A673 (cell line): Measurements from ENCODE around the gene FARP1. TPM values are rescaled to one million over a fixed set of nuclear protein-coding genes. Genes with fewer than 3 reads are reported as not detected.

ENCODE experiments used
- BruUV-seq: library from RNA; stranded (reverse); fragments of 400-500 nt; replicated peaks from 2 replicates; lab custom pipeline; 2021; lab: Mats Ljungman, UMichigan
- CTCF ChIA-PET: fragments of 300-600 bp; sonication (Branson Sonifier 250); formaldehyde crosslinking; loops from one replicate; lab custom pipeline; 2022; ENCODE audit warnings: antibody characterized with exemption; lab: Charles Lee
- POLR2A ChIA-PET: fragments of 300-600 bp; sonication (Branson Sonifier 250); formaldehyde crosslinking; loops from one replicate; lab custom pipeline; 2022; ENCODE audit warnings: antibody characterized with exemption; ENCODE audit not compliant: low non-redundant PET; lab: Charles Lee
- DNase-seq: peaks from one replicate; pipeline ENCODE4 v3.0.0-alpha.2; 2015; ENCODE audit warnings: low spot score
- H3K27ac ChIP-seq: fragments of 200-600 bp; sonication (generic); 2 replicates; pipeline ENCODE4 v1.5.1; 2016; ENCODE audit warnings: mixed run types, low read depth, mild to moderate bottlenecking, mixed read lengths, antibody characterized with exemption, low read length; ENCODE audit not compliant: poor library complexity, severe bottlenecking
- H3K27me3 ChIP-seq: fragments of 200-600 bp; sonication (generic); replicated peaks from 2 replicates; pipeline ENCODE4 v1.6.1; 2017; ENCODE audit warnings: mixed run types, low read depth, mild to moderate bottlenecking, mixed read lengths, antibody characterized with exemption, low read length; ENCODE audit not compliant: insufficient read depth, poor library complexity
- H3K36me3 ChIP-seq: fragments of 200-600 bp; sonication (generic); 2 replicates; pipeline ENCODE4 v1.6.1; 2016; ENCODE audit warnings: mixed run types, mild to moderate bottlenecking, mixed read lengths, antibody characterized with exemption, low read length; ENCODE audit not compliant: insufficient read depth, poor library complexity, severe bottlenecking
- H3K4me1 ChIP-seq: fragments of 200-600 bp; sonication (generic); 2 replicates; pipeline ENCODE4 v1.6.1; 2017; ENCODE audit warnings: mixed run types, mild to moderate bottlenecking, mixed read lengths, antibody characterized with exemption, low read length; ENCODE audit not compliant: insufficient read depth, poor library complexity, severe bottlenecking
- H3K4me3 ChIP-seq: fragments of 200-600 bp; sonication (generic); 2 replicates; pipeline ENCODE4 v1.5.1; 2016; ENCODE audit warnings: low read depth, mixed run types, mild to moderate bottlenecking, mixed read lengths, low read length; ENCODE audit not compliant: poor library complexity, severe bottlenecking
- H3K9me3 ChIP-seq: fragments of 200-600 bp; sonication (generic); 2 replicates; pipeline ENCODE4 v1.6.1; 2016; ENCODE audit warnings: mixed run types, low read depth, mild to moderate bottlenecking, mixed read lengths, antibody characterized with exemption, low read length; ENCODE audit not compliant: poor library complexity, severe bottlenecking
- EZH2 ChIP-seq: fragments of 200-600 bp; sonication (generic); IDR thresholded peaks from 2 replicates; pipeline ENCODE4 v1.6.1; 2017; ENCODE audit warnings: borderline replicate concordance, low read depth, mild to moderate bottlenecking, mixed read lengths, antibody characterized with exemption, low read length; ENCODE audit not compliant: poor library complexity, severe bottlenecking
- intact Hi-C: fragments of 100-400 bp; cut with micrococcal nuclease; formaldehyde crosslinking; loops from one replicate; pipeline ENCODE4 v1.10.0; 2022; ENCODE audit not compliant: unreplicated experiment
- total RNA-seq: library from RNA; stranded (reverse); gene quantifications from 2 replicates; pipeline ENCODE4 v1.2.3, GENCODE V29; 2021
- TF ChIP-seq, protein P1 (sequence below): fragments of 300-800, 200-600 bp; sonication (generic); conservative IDR thresholded peaks from 2 replicates; pipeline ENCODE4 v1.5.1; 2017; ENCODE audit warnings: low read depth, mild to moderate bottlenecking, antibody characterized with exemption, low read length, moderate library complexity, mixed read lengths

The FARP1 gene
- total RNA-seq, 1 experiment from 2014 or later: 177 TPM

DNA sequence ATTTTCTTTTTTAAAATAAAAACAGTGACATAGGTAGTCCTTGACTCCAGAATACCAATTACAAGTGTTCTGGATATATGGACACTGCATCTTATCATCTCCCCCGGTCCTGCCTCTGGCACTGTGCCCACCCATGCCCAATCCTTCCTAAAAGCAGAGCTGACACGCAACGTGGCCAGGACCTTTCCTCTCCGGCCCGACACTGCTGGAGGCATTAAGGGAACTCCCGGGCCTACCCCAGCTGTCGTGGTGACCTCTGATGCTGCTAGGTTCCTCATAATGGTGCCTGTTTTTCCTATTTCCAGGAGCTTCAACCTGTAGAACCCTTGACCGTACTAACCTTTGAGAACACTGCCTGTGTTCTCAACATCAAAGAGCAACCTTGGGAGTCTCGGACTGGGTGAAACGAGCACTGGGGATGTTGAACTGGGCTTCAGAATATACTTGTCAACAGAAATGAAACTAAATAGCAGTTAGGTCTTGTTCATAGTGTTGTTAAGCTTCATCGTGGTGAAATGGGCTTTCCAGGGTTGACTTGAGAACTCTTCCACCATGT, 48.1 kb downstream of the FARP1 start:
- no peaks in the 10 kb centered on the region for H3K36me3 ChIP-seq
- ChIA-PET CTCF (no interaction called here), POLR2A (interaction anchor here (0.6 kb wide), 1 partner anchor 393 kb away, joined by 11 read pairs; no protein-coding TSS in a partner anchor)
- H3K27ac ChIP-seq: no peak overlapping the region
- H3K9me3 ChIP-seq: no peaks in the 10 kb centered on the region
- H3K4me3 ChIP-seq: no peak overlapping the region
- no TSS peak for BruUV-seq
- no peaks in the 10 kb centered on the region for H3K27me3 ChIP-seq
- peaks cover 31% of the 10 kb centered on the region for H3K4me1 ChIP-seq
- no peak for DNase-seq
- intact Hi-C loops: no loop called here
- TF ChIP-seq, protein P1, sequence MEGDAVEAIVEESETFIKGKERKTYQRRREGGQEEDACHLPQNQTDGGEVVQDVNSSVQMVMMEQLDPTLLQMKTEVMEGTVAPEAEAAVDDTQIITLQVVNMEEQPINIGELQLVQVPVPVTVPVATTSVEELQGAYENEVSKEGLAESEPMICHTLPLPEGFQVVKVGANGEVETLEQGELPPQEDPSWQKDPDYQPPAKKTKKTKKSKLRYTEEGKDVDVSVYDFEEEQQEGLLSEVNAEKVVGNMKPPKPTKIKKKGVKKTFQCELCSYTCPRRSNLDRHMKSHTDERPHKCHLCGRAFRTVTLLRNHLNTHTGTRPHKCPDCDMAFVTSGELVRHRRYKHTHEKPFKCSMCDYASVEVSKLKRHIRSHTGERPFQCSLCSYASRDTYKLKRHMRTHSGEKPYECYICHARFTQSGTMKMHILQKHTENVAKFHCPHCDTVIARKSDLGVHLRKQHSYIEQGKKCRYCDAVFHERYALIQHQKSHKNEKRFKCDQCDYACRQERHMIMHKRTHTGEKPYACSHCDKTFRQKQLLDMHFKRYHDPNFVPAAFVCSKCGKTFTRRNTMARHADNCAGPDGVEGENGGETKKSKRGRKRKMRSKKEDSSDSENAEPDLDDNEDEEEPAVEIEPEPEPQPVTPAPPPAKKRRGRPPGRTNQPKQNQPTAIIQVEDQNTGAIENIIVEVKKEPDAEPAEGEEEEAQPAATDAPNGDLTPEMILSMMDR: no peak
- TF ChIP-seq EZH2: no peak

GRCh38 chr13:98192008-98192407, 49.1 kb downstream of the FARP1 start:
- H3K36me3 ChIP-seq: no peaks in the 10 kb centered on the region
- no peak for DNase-seq

GRCh38 chr13:98195054-98195791, 52.3 kb downstream of the FARP1 start:
- Histone ChIP-seq H3K27ac (no peak overlapping the region), H3K27me3 (no peaks in the 10 kb centered on the region), H3K4me1 (peaks cover 3% of the 10 kb centered on the region), H3K4me3 (no peak overlapping the region), H3K9me3 (no peaks in the 10 kb centered on the region), H3K36me3 (no peaks in the 10 kb centered on the region)
- BruUV-seq: no TSS peak
- POLR2A ChIA-PET: no interaction called here
- DNase-seq: no peak
- TF ChIP-seq EZH2: no peak
- TF ChIP-seq, protein P1: no peak
- CTCF ChIA-PET: no interaction called here
- intact Hi-C loops: no loop called here

More at GRCh38 chr13:98192008-98192407, 49.1 kb downstream of the FARP1 start:
- Histone ChIP-seq H3K4me3 (no peak overlapping the region), H3K27ac (no peak overlapping the region), H3K27me3 (no peaks in the 10 kb centered on the region), H3K9me3 (no peaks in the 10 kb centered on the region), H3K4me1 (peaks cover 29% of the 10 kb centered on the region)
- intact Hi-C loops: no loop called here
- ChIA-PET CTCF (no interaction called here), POLR2A (no interaction called here)
- BruUV-seq: no TSS peak
- TF ChIP-seq, protein P1: no peak
- TF ChIP-seq EZH2: no peak
